Common myeloid progenitor, CD34-positive (primary cell): ENCODE results near the gene RND2.

Source experiments
- CTCF ChIA-PET: fragments of 350-600 bp; sonication (Branson Sonifier 250); formaldehyde crosslinking; loops from one replicate; lab custom pipeline; 2021; ENCODE audit warnings: antibody characterized with exemption; lab: Charles Lee
- POLR2A ChIA-PET: fragments of 350-600 bp; sonication (Branson Sonifier 250); formaldehyde crosslinking; loops from one replicate; lab custom pipeline; 2021; ENCODE audit warnings: antibody characterized with exemption; lab: Charles Lee
- DNase-seq, 3 donors: peaks; one replicate each; pipeline versions ENCODE4 v3.0.0 to v3.0.0-alpha.2; 2013
- H3K27ac ChIP-seq, 2 experiments: 1 replicate in 1 of 2; 2 replicates in 1 of 2; pipeline ENCODE4 v1.7.0; 2013; ENCODE audit warnings: inconsistent platforms in 2 of 2, low read length in 2 of 2, mild to moderate bottlenecking in 2 of 2, low read depth in 1 of 2, moderate library complexity in 1 of 2; ENCODE audit not compliant: severe bottlenecking in 2 of 2, insufficient read depth in 1 of 2, poor library complexity in 1 of 2
- H3K27me3 ChIP-seq, 5 experiments: replicated peaks in 2 of 5; 1 replicate in 3 of 5; 2 replicates in 2 of 5; pipeline versions ENCODE4 v1.6.1 to v1.7.0; 2013; ENCODE audit warnings: low read length in 4 of 5, mild to moderate bottlenecking in 2 of 5, moderate library complexity in 2 of 5, inconsistent platforms in 1 of 5; ENCODE audit not compliant: insufficient read depth in 5 of 5, control insufficient read depth in 4 of 5
- H3K36me3 ChIP-seq, 4 experiments: 1 replicate in 2 of 4; 2 replicates in 2 of 4; pipeline versions ENCODE4 v1.6.1 to v1.7.0; 2013; ENCODE audit warnings: low read length in 3 of 4, control low read depth in 1 of 4, mild to moderate bottlenecking in 1 of 4; ENCODE audit not compliant: control insufficient read depth in 4 of 4, insufficient read depth in 4 of 4
- H3K4me1 ChIP-seq, 4 experiments: 1 replicate in 3 of 4; 2 replicates in 1 of 4; pipeline versions ENCODE4 v1.6.1 to v1.7.1; 2013; ENCODE audit warnings: low read length in 3 of 4, mild to moderate bottlenecking in 3 of 4, control low read depth in 1 of 4, inconsistent platforms in 1 of 4, moderate library complexity in 1 of 4; ENCODE audit not compliant: control insufficient read depth in 4 of 4, insufficient read depth in 4 of 4; ENCODE audit errors: control extremely low read depth in 1 of 4
- H3K4me3 ChIP-seq, 7 experiments: 1 replicate in 4 of 7; 2 replicates in 3 of 7; pipeline versions ENCODE4 v1.5.1 to v1.7.0; 2013; ENCODE audit warnings: mild to moderate bottlenecking in 7 of 7, low read length in 6 of 7, moderate library complexity in 6 of 7, inconsistent platforms in 2 of 7, low read depth in 2 of 7, control low read depth in 1 of 7; ENCODE audit not compliant: insufficient read depth in 4 of 7, control insufficient read depth in 1 of 7; ENCODE audit errors: extremely low read depth in 1 of 7
- H3K9me3 ChIP-seq, 5 experiments: 1 replicate in 4 of 5; 2 replicates in 1 of 5; pipeline versions ENCODE4 v1.6.1 to v1.7.1; 2013; ENCODE audit warnings: low read length in 4 of 5, mild to moderate bottlenecking in 2 of 5, inconsistent platforms in 1 of 5, low read depth in 1 of 5, moderate library complexity in 1 of 5; ENCODE audit not compliant: control insufficient read depth in 4 of 5, insufficient read depth in 2 of 5; ENCODE audit errors: control extremely low read depth in 1 of 5
- WGBS: methylation state at CpG from one replicate; pipeline ENCODE4 v1.1.5; 2013; ENCODE audit not compliant: insufficient coverage; 5-methylcytosine and 5-hydroxymethylcytosine counted together

The RND2 gene

GRCh38 chr17:43026595-43026994 is 1.6 kb downstream of the RND2 start:
- WGBS: 96% methylated on average over 4 of the region's 5 CpGs
- DNase-seq: peak in 2 of 3 donors; percentile 30 to 32
- Histone ChIP-seq H3K27ac (no peak overlapping the region), H3K4me3 (no peak overlapping the region), H3K27me3 (peaks cover 0 to 3% (median 0%) of the 10 kb centered on the region in 5 experiments), H3K36me3 (no peaks in the 10 kb centered on the region), H3K4me1 (peaks cover 0 to 25% (median 17%) of the 10 kb centered on the region in 4 experiments), H3K9me3 (no peaks in the 10 kb centered on the region)
- CTCF ChIA-PET: interaction anchor here (1.0 to 1.5 kb wide), 2 partner anchors 9 to 29 kb away, joined by 3 to 4 read pairs; no protein-coding TSS in a partner anchor
- POLR2A ChIA-PET: interaction anchor here (1.1 kb wide), 1 partner anchor 14 kb away, joined by 3 read pairs; no protein-coding TSS in a partner anchor

- Histone ChIP-seq H3K36me3 (no peaks in the 10 kb centered on the region), H3K27me3 (peaks cover 0 to 3% (median 0%) of the 10 kb centered on the region in 5 experiments), H3K9me3 (no peaks in the 10 kb centered on the region), H3K4me1 (peaks cover 0 to 21% (median 12%) of the 10 kb centered on the region in 4 experiments), H3K27ac (no peak overlapping the region), H3K4me3 (no peak overlapping the region)
- WGBS: 50% methylated on average over 2 of the region's 9 CpGs
- CTCF ChIA-PET: interaction anchor here (0.7 to 1.0 kb wide), 2 partner anchors 9 to 29 kb away, joined by 3 read pairs; partner anchors contain the start of gene RPL27
- POLR2A ChIA-PET: interaction anchor here (1.1 kb wide), 1 partner anchor 15 kb away, joined by 3 read pairs; no protein-coding TSS in a partner anchor
- DNase-seq: no peak
Measured at GRCh38 chr17:43027091-43028032, 2.3 kb downstream of the RND2 start.

- H3K36me3 ChIP-seq: no peaks in the 10 kb centered on the region
- no peak for DNase-seq
- CTCF ChIA-PET: interaction anchor here (0.7 to 1.2 kb wide), 2 partner anchors 30 to 49 kb away, joined by 3 read pairs; partner anchors contain the start of gene RPL27
- H3K9me3 ChIP-seq: no peaks in the 10 kb centered on the region
- no peak overlapping the region for H3K4me3 ChIP-seq
- peaks cover 0 to 3% (median 0%) of the 10 kb centered on the region in 5 experiments for H3K27me3 ChIP-seq
- H3K4me1 ChIP-seq: peaks cover 0 to 17% (median 11%) of the 10 kb centered on the region in 4 experiments
- 100% methylated on average over 6 of the region's 17 CpGs for WGBS
- POLR2A ChIA-PET: interaction anchor here (0.6 kb wide), 1 partner anchor 101 kb away, joined by 5 read pairs; no protein-coding TSS in a partner anchor
- H3K27ac ChIP-seq: no peak overlapping the region
Measured at GRCh38 chr17:43028221-43028861, 3.3 kb downstream of the RND2 start.

- POLR2A ChIA-PET: interaction anchor here (0.5 kb wide), 1 partner anchor 77 kb away, joined by 3 read pairs; no protein-coding TSS in a partner anchor
Measured at GRCh38 chr17:43030137-43030767, 5.2 kb downstream of the RND2 start.

GRCh38 chr17:43031666-43032065 is 6.6 kb downstream of the RND2 start:
- 93% methylated on average over 2 of the region's 3 CpGs for WGBS
- H3K27ac ChIP-seq: no peak overlapping the region
- H3K4me3 ChIP-seq: no peak overlapping the region
- no peaks in the 10 kb centered on the region for H3K9me3 ChIP-seq
- no peak for DNase-seq
- H3K27me3 ChIP-seq: no peaks in the 10 kb centered on the region
- no peaks in the 10 kb centered on the region for H3K4me1 ChIP-seq
- H3K36me3 ChIP-seq: peaks cover 0 to 3% (median 0%) of the 10 kb centered on the region in 4 experiments
- POLR2A ChIA-PET: no interaction called here
- CTCF ChIA-PET: interaction anchor here (1.0 to 2.1 kb wide), 2 partner anchors 9 to 25 kb away, joined by 4 read pairs; partner anchors contain the start of gene IFI35

More at GRCh38 chr17:43030137-43030767, 5.2 kb downstream of the RND2 start:
- Histone ChIP-seq H3K9me3 (no peaks in the 10 kb centered on the region), H3K27me3 (peaks cover 0 to 3% (median 0%) of the 10 kb centered on the region in 5 experiments), H3K36me3 (peaks cover 0 to 2% (median 0%) of the 10 kb centered on the region in 4 experiments), H3K4me3 (no peak overlapping the region), H3K4me1 (peaks cover 0 to 5% (median 1%) of the 10 kb centered on the region in 4 experiments), H3K27ac (no peak overlapping the region)
- CTCF ChIA-PET: interaction anchor here (2.1 kb wide), 1 partner anchor 23 kb away, joined by 4 read pairs; the partner anchor contains the start of gene IFI35
- 92% methylated on average over 6 of the region's 6 CpGs for WGBS
- DNase-seq: no peak
